Kidney glomerular epithelial cell (primary cell): Measurements from ENCODE around the gene SPRY4.
"Not testable (repeated sequence)": the region's sequence is repeated elsewhere in the genome, so short reads cannot be mapped to it uniquely, and the experiment has no call there.

ENCODE experiments used
- DNase-seq: peaks from one replicate; lab custom pipeline; 2025; lab: John Stamatoyannopoulos, UW

SPRY4 gene, protein sequence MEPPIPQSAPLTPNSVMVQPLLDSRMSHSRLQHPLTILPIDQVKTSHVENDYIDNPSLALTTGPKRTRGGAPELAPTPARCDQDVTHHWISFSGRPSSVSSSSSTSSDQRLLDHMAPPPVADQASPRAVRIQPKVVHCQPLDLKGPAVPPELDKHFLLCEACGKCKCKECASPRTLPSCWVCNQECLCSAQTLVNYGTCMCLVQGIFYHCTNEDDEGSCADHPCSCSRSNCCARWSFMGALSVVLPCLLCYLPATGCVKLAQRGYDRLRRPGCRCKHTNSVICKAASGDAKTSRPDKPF

DNA sequence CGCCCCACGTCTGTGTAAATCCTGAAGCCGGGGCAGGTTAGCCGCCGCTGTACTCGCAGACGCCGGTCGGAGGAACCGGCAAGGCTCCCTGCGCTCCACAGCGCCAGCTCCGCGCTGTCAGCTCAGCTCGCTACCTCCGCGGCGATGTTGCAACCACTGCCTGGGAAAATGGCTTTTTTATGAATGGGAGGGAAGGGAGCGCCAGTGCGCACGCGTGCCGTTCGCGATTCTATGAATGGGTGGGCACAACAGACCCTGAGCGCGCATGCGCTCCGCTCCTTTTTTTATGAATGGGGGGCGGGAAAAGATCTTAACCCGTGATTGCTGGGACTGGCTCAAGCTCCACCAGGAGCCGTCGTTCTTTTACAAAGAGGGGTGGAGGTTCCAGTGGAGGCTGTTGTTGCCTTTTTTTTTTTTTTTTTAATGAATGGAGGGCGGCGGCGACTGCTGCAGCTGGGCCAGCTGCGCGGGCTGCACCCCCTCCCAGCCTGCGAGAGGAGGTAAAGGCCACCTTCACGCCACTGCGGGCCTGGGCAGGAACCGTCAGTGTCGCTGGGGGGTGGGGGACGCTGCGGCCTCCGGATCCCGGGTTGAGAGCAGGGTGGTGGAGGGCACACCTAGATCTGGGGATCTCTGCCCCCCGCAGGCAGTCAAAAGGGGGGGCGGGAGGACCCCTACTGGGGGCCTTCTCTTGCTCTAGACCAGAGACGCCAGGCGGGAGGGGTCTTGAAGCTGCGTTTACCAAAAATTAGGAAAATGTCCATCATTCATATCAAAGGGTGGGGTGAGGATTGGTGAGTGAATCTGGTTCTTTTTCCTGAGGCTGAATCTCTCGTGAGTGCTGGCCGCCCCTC, at the start of gene SPRY4:
Gene SPRY4, minus strand, starts transcription at position 151 of the 854 bp plus-strand sequence. CDS start 9,913 bp downstream, outside the sequence.
- DNase-seq: peak; percentile 97

DNA sequence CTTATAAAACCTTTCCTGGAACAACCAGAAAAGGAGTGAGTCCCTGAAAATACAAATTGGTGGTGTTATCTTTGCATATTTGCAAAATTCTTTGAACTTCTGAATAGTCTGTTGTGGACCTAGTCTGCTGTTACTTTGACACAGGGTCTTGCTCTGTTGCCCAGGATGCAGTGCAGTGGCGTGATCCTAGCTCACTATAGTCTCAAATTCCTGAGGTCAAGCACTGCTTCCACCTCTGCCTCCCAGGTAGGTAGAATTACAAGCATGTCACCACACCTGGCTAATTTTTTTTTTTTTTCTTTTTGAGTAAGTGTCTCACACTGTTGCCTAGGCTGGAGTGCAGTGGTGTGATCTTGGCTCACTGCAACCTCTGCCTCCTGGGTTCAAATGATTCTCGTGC, 43.7 kb upstream of the SPRY4 start:
- DNase-seq: no peak

DNA sequence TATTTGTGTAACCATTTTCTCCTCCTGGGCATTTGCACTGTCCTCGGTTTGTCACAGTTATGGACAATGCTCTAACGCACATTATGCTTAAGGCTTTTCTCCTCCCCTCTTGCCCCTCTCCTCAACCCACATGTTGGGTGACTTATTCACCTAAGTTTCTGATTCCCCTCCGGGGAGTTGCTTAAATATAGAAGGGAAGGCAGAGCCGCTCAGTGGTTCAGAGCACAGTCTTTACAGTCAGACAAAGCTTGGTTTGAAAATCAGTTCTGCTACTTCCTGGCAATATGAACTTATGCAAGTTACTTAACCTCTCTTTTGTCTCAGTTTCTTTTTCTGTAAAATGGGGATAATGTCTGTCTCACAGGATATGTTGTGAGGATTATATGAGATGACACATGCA, 41.2 kb upstream of the SPRY4 start:
- no peak for DNase-seq

DNA sequence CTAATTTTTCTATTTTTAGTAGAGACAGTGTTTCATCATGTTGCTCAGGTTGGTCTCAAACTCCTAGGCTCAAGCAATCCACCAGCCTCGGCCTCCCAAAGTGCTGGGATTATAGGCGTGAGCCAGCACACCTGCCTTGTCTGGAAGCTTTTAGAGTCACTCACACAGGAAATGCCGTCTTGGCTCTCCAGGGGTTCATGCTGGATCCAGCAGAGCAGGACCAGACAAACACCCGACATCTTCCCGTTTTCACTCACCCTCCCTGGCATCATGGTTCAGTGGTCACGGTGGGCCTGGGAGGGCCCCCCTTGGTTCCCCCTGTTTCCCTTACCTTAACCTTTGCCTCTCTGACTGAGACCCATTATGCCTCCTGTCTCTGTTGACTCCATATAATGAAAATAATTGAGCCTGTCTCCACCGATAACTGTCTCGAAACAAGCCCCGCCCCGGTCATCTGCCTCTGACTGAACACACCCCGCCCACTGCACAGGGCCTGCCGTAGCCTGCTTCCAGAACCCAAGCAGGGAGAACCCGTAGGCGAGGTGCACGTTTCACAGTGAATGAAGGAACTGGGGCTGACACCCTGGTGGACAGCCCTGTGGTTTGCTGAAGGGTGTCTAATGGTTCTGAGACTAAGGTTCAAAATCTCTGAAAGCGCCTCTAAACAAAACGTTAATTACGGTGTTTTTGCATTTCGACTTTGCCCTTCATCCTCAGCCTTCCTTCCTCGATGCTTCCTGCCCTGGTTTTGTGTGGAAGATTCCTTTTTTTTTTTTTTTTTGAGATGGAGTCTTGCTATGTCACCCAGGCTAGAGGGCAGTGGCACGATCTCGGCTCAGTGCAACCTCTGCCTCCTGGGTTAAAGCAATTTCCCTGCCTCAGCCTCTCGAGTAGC, 39.7 kb upstream of the SPRY4 start:
- peak; percentile 91 for DNase-seq

DNA sequence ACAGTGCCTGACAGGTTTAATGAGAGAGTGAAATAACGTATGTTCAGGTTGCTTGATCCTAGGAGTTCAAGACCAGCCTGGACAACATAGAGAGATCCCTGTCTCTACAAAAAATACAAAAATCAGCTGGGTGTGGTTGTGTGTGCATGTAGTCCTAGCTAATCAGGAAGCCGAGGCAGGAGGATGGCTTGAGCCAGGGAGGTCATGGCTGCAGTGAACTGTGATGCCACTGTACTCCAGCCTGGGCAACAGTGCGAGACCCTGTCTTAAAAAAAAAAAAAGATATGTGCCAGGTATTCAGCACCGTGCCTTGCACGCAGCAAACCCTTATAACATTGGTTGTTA, 38.8 kb upstream of the SPRY4 start:
- no peak for DNase-seq

DNA sequence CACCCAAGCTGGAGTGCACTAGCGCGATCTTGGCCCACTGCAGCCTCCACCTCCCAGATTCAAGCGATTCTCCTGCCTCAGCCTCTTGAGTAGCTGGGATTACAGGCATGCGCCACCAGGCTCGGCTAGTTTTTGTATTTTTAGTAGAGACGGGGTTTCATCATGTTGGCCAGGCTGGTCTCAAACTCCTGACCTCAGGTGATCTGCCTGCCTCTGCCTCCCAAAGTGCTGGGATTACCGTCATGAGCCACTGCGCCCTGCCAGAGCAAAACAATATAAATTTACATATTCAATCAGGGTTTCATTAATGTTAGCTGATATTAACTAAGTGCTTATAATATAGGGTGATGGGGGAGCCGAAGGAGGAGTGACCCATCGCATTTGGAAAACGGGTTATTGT, 37.4 kb upstream of the SPRY4 start:
- DNase-seq: not testable (repeated sequence)

DNA sequence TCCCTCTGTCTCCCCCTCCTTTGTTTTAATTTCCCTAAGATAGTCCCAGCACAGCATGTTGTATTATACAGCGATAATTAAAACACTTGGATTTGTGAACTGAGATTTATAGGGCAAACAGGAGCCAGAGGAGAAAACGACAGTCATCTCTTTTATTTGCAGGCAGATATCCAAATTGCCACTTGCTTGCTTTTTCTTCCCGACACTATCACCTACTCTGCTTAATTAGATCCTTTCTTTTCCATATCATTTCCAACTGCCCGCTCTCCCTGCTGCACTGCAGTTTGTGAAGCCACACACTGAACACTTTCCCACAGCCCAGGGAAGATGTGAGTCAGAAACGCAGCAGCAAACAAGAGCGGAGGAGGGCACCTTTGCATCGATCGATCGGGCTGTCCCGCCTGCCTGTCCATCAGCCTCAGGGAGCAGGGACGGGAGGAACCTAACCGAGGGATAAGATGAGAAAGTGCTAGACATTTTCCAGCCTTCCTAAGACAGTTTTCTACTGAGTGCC, 35.8 kb upstream of the SPRY4 start:
- DNase-seq: peak; percentile 48

DNA sequence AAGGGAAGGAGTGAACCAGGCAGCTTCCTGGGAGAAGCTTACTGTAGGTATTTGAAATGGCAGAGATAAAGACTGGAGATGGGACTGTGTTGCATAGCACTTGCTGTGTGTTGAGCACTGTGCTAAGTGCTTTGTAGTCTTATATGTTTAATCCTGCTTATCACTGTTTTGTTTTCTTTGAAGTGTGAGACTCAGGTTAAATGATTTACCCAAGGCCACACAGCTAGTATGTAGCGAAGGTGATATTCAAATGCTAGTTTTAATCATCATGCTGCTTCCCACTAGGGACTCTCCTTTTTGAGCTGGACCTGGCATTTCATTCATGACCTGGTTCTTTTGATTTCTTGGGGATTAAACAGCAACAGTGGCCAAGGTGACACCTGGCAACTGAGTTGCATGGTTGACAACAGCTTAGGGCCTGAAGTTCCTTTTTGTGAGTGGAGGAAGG, 35.3 kb upstream of the SPRY4 start:
- DNase-seq: peak; percentile 10

DNA sequence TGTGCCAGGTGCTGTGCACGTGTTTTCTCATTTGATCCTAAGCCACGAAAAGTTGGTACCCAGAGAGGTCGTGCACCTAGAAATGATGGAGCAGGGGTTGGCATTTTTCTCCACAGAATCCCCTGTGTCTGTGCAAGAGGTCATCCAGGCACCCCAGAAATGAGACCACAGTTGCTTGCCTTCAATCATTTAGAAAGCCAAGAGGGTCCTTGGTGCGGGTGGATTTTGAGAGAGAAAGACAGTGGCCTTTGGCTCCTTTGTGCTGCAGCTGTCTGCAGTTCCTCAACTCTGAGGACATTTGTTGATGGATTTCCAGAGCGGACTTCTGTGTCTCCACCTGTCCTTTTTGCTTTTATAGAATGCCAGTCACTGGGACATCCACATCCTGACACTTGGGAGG, 33.8 kb upstream of the SPRY4 start:
- DNase-seq: no peak

DNA sequence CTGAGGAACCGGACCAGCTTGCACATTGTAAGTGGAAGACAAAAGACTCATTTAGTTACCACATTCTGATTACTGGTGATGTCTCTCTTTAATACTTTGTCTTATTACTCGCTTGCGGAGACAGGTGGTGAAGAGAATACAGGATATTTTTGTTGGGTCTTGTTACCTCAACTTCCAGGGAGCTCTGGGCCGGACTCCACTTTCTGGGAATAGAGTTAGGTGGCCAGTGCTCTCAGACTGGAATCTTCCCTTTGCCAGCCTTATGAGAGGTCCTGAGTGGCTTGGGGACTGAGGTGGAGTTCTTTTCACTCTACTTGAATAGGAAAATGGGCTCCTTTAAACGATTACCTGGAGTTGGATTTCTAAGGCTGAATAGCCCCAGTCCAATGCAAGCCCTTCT, 33.3 kb upstream of the SPRY4 start:
- DNase-seq: no peak

DNA sequence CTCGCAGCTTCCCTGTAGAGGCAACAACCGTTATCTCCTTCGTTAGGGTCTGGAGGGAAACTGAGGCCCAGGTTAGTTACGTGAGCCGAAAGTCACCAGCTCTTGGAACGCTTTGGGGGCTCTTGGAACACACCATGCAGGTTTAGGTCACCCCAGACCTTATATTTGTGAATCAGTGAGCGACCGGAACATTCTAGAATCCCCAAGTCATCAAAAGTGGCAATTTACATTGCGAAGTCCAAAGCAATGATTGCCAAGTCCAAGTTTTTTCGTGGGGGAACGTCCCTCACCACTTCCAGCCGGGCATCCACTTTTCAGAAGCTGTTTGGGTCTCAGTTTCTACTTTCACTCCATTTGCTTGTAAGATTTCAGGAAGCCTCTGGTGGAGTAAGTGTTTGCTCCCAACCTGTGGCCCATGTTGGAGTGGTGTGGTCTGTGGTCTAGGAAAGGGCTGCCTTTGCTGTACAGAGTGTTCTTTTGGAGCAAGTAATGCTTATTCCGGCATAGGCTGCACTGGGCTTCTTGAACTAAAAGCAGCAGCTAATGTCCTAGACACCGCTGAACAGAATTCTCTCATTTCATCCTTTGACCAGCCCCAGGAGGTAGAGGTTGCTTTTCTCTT, 32.8 kb upstream of the SPRY4 start:
- no peak for DNase-seq

DNA sequence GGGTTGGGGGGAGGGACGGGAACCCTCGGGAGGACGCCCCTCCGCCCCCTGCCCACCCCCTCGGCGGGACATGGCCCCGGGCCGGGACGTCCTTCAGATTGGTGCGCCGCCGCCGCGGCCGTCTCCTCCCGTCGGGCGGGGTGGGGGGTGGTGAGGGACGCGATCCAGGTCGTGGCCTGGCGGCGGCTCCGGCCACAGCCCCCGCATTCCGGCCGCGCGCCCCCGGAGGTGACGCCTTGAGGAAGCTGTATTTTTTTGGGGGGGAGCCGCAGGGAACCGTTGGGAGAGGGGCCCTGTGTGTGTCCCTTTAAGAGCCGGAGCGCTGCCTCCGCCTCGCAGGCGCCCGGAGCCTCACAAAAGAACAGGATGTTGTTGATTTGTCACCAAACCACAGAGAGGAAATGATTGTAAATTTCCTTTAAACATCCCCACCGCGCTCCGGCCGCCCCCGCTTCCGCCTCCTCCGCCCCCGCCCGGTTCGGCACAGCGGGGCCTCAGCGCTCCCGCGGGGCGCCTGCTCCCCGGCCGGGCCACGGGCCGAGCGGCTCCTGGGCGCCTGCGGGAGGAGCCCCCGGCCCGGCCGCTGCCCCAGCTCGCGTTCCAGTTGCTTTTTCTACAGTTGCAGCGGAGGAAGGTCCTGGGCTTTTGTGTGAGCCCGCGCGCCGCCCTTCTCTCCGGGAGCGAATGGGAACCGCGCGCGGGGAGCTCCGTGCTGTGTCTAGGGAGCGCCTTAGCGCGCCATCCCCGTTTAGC, 32.1 kb upstream of the SPRY4 start:
- DNase-seq: peak; percentile 60

DNA sequence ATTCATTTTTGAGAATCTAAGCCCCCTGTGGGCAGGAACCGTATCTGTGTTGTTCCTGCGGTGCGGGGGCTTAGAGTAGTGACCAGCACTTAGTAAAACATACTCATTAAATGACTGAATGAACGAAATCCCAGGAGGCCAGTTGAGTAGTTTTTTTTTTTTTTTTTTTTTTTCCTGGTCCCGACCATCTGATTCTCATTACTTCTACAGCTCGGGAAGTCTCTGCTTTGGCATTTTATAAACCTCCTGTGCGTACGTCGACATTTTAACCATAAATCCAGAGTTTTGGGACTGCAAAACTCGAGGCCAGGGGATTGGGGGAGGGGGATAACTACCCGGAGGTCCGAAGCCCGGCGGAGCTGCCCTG, 31.5 kb upstream of the SPRY4 start:
- DNase-seq: no peak

DNA sequence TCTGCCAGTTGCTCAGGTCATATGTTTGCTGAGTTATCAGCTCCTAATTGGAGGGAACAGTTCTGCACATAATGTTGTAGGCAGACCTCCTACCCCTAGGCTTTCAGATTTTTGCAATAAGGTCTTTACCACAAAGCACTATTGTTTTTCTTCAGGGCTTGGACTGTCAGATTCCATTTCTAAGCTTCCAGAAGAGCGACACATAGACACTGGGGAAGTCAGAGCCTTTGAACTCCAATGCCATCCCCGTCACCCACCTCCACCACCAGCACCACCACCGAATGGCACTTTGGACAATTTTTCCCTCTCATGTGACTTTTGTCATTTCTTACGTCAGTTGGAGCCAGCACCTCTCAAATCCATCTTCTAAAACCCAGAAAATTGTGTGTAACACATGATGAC, 28.3 kb upstream of the SPRY4 start:
- DNase-seq: no peak

DNA sequence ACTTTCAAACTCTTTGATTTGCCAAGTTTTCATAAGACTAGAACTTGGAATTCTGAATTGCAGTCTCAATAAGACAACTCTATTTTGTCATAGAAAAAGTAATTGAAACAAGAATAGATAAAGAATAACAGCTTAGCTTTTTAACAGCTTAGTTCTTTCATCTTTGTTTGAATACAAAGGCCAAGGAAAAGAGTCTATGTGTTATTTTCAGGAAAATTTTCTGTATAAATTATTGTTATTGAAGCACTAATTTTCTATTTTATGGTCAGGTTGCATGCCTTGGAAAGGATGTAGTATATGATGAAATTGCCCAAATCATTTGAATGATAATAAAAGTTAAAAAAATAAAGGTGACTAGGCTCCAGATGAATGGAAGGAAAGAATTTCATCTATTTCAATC, 25.2 kb upstream of the SPRY4 start:
- no peak for DNase-seq

DNA sequence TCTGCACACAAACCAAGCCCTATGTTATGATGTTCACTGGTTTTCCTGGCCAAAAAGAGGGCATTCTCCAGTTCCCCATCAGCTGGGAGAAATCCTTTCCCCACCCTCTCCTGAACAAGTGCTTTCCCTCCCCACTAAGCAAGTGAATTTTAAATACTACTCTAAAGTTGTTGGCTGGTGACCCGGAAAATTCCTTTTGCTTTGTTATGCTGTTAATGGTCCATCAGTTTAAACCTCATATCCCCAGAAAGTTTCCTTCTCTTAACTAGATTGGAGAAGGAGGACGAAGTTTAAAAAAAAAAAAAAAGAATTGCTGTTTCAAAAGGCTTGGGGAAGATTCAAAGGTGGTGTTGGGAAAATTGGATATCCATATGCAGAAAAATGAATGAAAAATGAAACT, 21.9 kb upstream of the SPRY4 start:
- DNase-seq: no peak

DNA sequence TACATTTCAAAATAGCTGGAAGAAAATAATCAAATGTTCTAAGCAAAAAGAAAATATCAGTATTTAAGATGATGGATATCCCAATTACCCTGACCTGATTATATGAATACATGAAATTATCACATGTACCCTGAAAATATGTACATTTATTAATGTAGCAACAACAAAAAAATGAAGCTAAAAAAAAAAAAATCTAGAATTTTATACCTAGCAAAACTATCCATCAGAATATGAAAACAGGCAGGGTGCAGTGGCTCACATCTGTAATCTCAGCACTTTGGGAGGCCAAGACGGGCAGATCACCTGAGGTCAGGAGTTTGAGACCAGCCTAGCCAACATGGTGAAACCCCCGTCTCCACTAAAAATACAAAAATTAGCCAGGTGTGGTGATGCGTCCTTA, 20.1 kb upstream of the SPRY4 start:
- DNase-seq: not testable (repeated sequence)

DNA sequence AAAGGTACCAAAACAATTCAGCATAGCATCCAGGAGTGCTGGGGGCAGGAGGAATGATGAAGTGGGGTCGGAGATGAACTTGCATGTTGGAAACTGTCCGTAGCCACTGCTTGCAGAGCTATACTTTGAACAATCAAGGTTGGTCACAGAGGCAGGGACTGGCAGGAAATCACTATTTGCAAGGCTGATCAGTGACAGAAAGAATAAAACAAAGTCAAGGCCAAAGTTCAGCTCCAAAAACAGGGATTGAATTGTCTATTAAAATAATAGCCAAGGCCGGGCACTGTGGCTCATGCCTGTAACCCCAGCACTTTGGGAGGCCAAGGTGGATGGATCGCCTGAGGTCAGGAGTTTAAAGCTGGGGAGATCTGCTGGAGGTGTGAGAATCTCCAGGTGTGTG, 18.7 kb upstream of the SPRY4 start:
- no peak for DNase-seq

DNA sequence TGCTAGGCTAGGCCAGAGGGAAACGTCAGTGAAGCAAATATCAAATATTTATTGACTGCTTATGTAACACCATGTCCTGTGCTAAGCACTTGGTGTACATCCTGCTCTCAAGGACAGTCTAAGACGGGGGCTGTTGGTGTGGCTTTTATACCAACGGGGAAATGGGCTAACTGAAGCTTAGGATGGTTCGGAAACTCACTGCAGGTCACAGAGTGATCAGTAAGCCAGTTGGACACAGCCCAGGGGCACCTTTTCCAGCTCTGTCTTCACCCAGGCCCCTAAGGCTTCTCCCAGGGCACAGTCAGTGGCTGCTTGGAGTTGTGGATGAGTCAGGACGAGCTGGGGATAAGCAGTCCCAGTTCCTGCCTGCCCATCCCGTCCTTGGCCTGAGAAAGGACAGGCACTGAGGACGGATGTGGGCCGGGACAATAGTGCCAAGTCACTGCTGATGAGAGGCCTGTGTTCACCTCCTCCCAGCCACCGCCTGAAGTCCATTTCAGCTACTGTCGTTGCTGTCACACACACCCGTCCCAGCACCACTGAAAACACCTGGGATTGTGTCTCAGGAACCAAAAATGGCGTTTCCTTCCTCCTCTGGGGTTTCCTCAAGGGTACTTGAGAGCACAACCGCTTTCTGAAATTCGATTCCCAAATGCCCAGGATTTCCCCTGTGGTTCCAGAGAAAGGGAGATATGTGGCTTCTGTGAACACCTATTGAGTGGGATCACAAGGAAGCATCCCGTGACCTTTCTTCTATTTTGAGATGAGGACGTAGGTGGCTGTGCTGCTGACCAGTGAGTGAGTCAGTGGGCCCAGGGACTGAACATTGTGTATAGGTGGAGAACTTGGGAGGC, 17.5 kb upstream of the SPRY4 start:
- no peak for DNase-seq

DNA sequence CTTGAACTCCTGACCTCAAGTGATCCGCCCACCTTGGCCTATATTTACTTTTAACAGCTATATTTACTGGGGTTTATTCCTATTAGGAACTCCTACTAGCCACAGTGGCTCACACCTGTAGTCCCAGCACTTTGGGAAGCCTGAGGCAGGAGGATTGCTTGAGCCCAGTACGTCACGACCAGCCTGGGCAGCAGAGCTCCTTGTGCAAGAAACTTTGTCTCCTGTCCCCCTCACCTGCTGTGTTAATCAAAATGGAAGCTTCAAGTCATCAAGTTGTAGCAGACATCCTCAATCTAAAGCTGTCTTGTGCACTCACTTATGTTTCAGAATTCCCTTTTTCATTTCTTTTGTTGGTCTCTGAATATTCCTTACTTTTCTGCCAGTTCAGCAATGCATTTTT, 15.0 kb upstream of the SPRY4 start:
- DNase-seq: no peak
